Kidney (tissue), 14 donors: Measurements from ENCODE around the gene FAT1. TPM values are rescaled to one million over a fixed set of nuclear protein-coding genes. Genes with fewer than 3 reads are reported as not detected.

ENCODE experiments used
- DNase-seq, 5 donors: peaks; one replicate each; pipeline ENCODE4 v3.0.0-alpha.2; 2013 to 2020
- FAIRE-seq: peaks from 2 replicates; lab custom pipeline; 2012; peaks lifted over from hg19 to GRCh38; lab: Jason Lieb, UNC
- H3K27ac ChIP-seq, 2 donors: one replicate each; pipeline ENCODE4 v1.7.0; 2013; ENCODE audit warnings: low read depth in 2 of 2, low read length in 2 of 2, inconsistent platforms in 1 of 2
- H3K27me3 ChIP-seq: one replicate; pipeline ENCODE4 v1.7.1; 2013; ENCODE audit warnings: low read length, inconsistent platforms; ENCODE audit not compliant: control insufficient read depth, insufficient read depth
- H3K36me3 ChIP-seq, 3 donors: one replicate each; pipeline versions ENCODE4 v1.7.0 to v1.7.1; 2013; ENCODE audit warnings: low read length in 3 of 3, control low read depth in 1 of 3, inconsistent platforms in 1 of 3; ENCODE audit not compliant: insufficient read depth in 3 of 3, control insufficient read depth in 2 of 3
- H3K4me1 ChIP-seq, 3 donors: one replicate each; pipeline versions ENCODE4 v1.7.0 to v1.7.1; 2013; ENCODE audit warnings: low read length in 3 of 3, inconsistent platforms in 1 of 3, low read depth in 1 of 3; ENCODE audit not compliant: control insufficient read depth in 2 of 3, insufficient read depth in 2 of 3
- H3K4me3 ChIP-seq, 3 donors: one replicate each; pipeline versions ENCODE4 v1.7.0 to v1.8.1; 2013; ENCODE audit warnings: low read length in 3 of 3, control low read depth in 1 of 3, inconsistent platforms in 1 of 3
- H3K9ac ChIP-seq, 3 donors: one replicate each; pipeline versions ENCODE4 v1.7.0 to v1.7.1; 2013; ENCODE audit warnings: low read length in 3 of 3, control low read depth in 1 of 3, inconsistent platforms in 1 of 3
- H3K9me3 ChIP-seq, 3 donors: one replicate each; pipeline versions ENCODE4 v1.7.0 to v1.7.1; 2013; ENCODE audit warnings: low read length in 3 of 3, control low read depth in 1 of 3, inconsistent platforms in 1 of 3; ENCODE audit not compliant: control insufficient read depth in 2 of 3, insufficient read depth in 1 of 3
- CTCF ChIP-seq: IDR thresholded peaks from 3 replicates; pipeline ENCODE4 v1.5.1; 2012; ENCODE audit warnings: mild to moderate bottlenecking, moderate library complexity, borderline replicate concordance; ENCODE audit not compliant: insufficient read depth; ENCODE audit errors: extremely low read depth
- intact Hi-C: fragments of 100-400 bp; cut with DNase I; formaldehyde crosslinking; loops from one replicate; pipeline ENCODE4 v1.11.1; 2022
- polyA plus RNA-seq: library from polyadenylated mRNA; stranded (reverse); fragments of 350-450 nt; fragmentation: Illumina TruSeq; extraction: RNeasy Lipid Tissue Mini Kit (QIAGEN cat#74804); gene quantifications from one replicate; pipeline ENCODE4 v1.2.3, GENCODE V29; 2014; ENCODE audit warnings: low read depth, low replicate concordance; ENCODE audit not compliant: insufficient read depth
- total RNA-seq: library from RNA; stranded (reverse); fragmentation: NEBNext Ultra II Directional; extraction: Animal tissue kit (Norgen Biotek cat#: 25700); gene quantifications from one replicate; pipeline ENCODE4 v1.2.1, GENCODE V29; 2021
- donor health status: control.
- donor health status: control.
- donor health status: control.
- donor health status: control.
- donor health status: control.
- donor health status: DM: yes; HTN: yes; CAD: no.
- donor health status: Normal renal cell carcinoma (clear cell type).

The FAT1 gene
- total and polyA plus RNA-seq, 2 donors from 2014 or later: 62.2 to 254 TPM

DNA sequence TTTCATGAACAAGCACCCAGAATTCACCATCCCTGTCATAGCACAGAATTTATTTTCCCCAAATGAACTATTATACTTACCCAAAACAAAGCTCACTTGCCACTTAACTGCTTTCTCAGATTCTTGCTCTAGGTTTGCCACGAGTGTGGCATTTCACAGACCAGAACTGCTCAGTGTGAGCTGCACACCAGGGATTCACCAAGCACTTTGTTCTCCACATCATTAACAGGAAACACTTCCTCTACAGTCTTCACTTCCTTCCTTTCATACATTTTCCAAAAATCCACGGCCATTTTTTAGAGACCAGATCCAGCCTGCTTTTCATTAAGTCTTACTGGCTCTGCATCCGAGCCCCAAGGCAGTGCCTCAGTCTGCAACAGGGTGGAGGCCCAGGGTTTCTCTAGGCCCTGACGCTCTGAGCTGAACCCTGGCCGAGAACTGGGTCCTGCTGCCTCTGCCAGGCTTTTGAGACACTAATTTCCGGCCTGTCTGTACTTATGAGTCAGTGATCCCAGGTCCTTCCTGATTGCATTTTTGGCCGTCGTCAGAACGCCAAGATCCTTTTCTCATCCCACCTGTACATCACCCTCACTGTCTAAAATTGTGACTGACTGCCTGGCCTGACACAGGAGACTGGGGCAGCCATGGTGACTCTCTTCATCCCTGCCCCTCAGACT lies 100.7 kb downstream of the FAT1 start:
- DNase-seq: no peak
- Histone ChIP-seq H3K36me3 (peaks cover 19 to 49% (median 33%) of the 10 kb centered on the region in 3 donors), H3K4me1 (no peaks in the 10 kb centered on the region), H3K27me3 (no peaks in the 10 kb centered on the region), H3K4me3 (no peak overlapping the region), H3K9ac (no peak overlapping the region), H3K9me3 (no peaks in the 10 kb centered on the region), H3K27ac (no peak overlapping the region)
- FAIRE-seq: no peak
- intact Hi-C loops: no loop called here
- TF ChIP-seq CTCF: no peak

GRCh38 chr4:186621959-186622553 lies 101.6 kb downstream of the FAT1 start:
- no peak for TF ChIP-seq CTCF
- Histone ChIP-seq H3K36me3 (peaks cover 19 to 46% (median 33%) of the 10 kb centered on the region in 3 donors), H3K27me3 (no peaks in the 10 kb centered on the region), H3K4me1 (no peaks in the 10 kb centered on the region), H3K9ac (no peak overlapping the region), H3K27ac (no peak overlapping the region), H3K9me3 (no peaks in the 10 kb centered on the region), H3K4me3 (no peak overlapping the region)
- intact Hi-C loops: no loop called here
- no peak for FAIRE-seq
- DNase-seq: no peak

GRCh38 chr4:186619088-186619487 lies 104.6 kb downstream of the FAT1 start:
- Histone ChIP-seq H3K36me3 (peaks cover 19 to 63% (median 35%) of the 10 kb centered on the region in 3 donors), H3K9me3 (no peaks in the 10 kb centered on the region), H3K4me3 (no peak overlapping the region), H3K9ac (no peak overlapping the region), H3K27ac (no peak overlapping the region), H3K27me3 (no peaks in the 10 kb centered on the region), H3K4me1 (no peaks in the 10 kb centered on the region)
- DNase-seq (no peak), FAIRE-seq (no peak)
- intact Hi-C loops: no loop called here
- TF ChIP-seq CTCF: no peak
